HG03439 (cell line): Measurements from ENCODE around the gene OLFML3.

Source experiments
- ATAC-seq: cut with Tn5 transposase; IDR thresholded peaks from one replicate; pipeline ENCODE4 v1.9.1; 2021; ENCODE audit warnings: mild to moderate bottlenecking, moderate library complexity; ENCODE audit not compliant: unreplicated experiment

Gene OLFML3

DNA sequence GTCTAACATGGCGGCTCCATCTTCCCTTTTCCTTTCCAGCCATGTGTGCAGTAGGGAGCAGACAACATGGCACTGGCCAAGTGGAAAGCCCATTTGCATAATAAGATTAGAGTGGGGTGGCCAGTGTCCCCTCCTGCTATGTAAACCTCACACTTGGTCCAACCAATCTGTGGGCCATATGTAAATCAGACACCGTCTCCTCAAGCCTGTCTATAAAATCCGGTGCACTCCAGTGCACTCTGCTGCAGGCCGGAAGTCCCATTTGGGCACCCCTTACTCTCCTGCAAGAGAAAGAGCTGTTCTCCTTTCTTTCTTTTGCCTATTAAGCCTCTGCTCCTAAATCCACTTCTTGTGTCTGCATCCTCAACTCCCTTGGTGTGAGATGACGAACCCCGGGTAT lies 44.1 kb downstream of the OLFML3 start:
- no peak for ATAC-seq

DNA sequence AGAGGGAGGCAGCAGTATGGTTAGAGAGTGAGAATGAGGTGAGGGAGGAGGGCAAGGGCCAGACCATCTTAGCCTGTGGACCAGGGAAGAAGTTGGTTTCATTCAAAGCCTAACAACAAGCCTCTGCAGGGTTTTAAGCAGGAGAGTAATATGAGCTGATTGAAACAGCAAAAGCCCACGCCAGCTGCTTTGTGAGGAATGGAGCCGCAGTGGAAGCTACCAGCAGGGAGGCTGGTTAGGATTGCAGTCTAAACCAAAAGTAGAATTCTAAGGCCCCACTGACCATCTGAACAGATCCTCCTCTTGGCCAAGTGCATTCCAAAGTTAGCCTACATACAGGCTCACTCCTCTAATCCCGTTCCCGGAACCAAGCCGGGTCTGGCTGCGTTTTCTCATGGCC lies 44.8 kb downstream of the OLFML3 start:
- ATAC-seq, result no peak

DNA sequence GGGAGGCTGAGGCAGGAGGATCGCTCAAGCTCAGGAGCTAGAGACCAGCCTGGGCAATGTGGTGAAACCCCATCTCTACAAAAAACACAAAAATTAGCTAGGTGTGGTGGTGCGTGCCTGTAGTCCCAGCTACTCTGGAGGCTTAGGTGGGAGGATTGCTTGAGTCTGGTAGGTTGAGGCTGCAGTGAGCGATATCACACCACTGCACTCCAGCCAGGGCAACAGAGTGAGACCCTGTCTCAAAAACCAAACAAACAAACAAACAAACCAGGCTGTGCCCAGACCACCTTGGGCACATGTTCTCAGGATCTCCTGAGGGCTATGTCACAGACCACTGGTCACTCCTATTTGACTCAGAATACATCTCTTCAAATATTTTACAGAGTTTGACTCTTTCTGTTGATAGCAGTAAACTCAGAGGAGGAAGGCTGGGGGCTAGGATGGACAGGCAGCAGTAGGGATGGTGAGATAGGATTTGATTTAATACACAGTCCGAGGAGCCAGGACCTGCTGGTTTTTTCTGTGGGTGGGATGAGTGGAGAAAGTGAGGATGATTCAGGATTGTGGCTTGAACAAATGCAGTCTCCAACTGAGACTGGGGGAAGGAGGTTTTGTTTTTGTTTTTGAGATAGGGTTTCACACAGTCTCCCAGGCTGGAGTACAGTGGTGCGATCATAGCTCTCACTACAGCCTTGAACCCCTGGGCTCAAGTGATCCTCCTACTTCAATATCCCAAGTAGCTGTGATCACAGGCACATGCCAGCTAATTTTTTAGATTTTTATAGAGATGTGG lies 46.5 kb downstream of the OLFML3 start:
- ATAC-seq, result no peak

DNA sequence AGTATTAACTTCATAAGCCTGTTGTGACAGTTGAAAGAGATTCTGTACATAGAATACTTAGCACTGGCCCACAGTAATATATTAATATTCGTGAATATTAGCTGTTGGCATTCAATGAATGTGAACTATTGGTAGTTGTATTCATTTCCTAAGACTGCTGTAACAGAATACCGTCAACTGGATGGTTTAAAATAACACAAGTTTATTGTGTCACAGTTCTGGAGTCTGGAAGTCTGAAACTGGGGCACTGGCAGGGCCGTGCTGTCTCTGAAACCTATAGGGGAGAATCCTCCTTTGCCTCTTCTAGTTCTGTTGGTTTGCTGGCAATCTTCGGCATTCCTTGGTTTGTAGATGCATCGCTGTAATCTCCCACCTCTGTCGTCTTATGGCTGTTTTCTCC lies 47.5 kb downstream of the OLFML3 start:
- no peak for ATAC-seq
